H1 (cell line): ENCODE data around the gene ONECUT3. TPM values are rescaled to one million over a fixed set of nuclear protein-coding genes. Genes with fewer than 3 reads are reported as not detected.

ENCODE experiments used
- ATF3 ChIP-seq: IDR thresholded peaks from 2 replicates; pipeline ENCODE4 v1.6.1; 2011; ENCODE audit warnings: low read depth, mild to moderate bottlenecking, low read length; ENCODE audit not compliant: insufficient read depth
- CTCF ChIP-seq, 3 experiments: IDR thresholded peaks; 1 replicate in 2 of 3; 2 replicates in 1 of 3; pipeline versions ENCODE4 v1.5.1 to v1.6.1; 2011; ENCODE audit warnings: low read length in 3 of 3, mild to moderate bottlenecking in 3 of 3, inconsistent platforms in 2 of 3, low read depth in 1 of 3, moderate library complexity in 1 of 3; ENCODE audit not compliant: insufficient read depth in 1 of 3; ENCODE audit errors: control extremely low read depth in 1 of 3
- GTF2F1 ChIP-seq: IDR thresholded peaks from 2 replicates; pipeline ENCODE4 v1.6.1; 2012; ENCODE audit warnings: low read depth, low read length, improper control_type of control experiment, borderline replicate concordance
- ZNF274 ChIP-seq: IDR thresholded peaks from 2 replicates; pipeline ENCODE4 v1.7.0; 2012; ENCODE audit warnings: low read length, borderline replicate concordance; ENCODE audit errors: extremely low read depth
- polyA plus RNA-seq, 7 experiments: library from polyadenylated mRNA; depleted of rRNA in 3 of 7; stranded (reverse) in 5 of 7; unstranded in 2 of 7; fragments of >200 nt in 5 of 7; fragments of 200-250 nt in 2 of 7; gene quantifications; 1 replicate in 5 of 7; 2 replicates in 1 of 7; 4 replicates in 1 of 7; pipeline versions ENCODE4 v1.2.1 to v1.2.3, GENCODE V29; 2011 to 2013; ENCODE audit warnings: missing spikeins in 2 of 7, mixed read lengths in 2 of 7
- total RNA-seq: library from RNA; stranded (reverse); fragmentation: NEBNext Ultra II Directional; extraction: Animal tissue kit (Norgen Biotek cat#: 25700); gene quantifications from 2 replicates; pipeline ENCODE4 v1.2.1, GENCODE V29; 2021

ONECUT3 gene
- total and polyA plus RNA-seq, 2 of the 8 experiments (the other 6 are each of a cell fraction or from before 2014, with no cell fraction given) = not detected

- TF ChIP-seq CTCF (IDR thresholded peaks at IDR 0.05; ENCODE audit: control extremely low read depth in 1 of 3, insufficient read depth in 1 of 3, low read depth in 1 of 3, low read length in 3 of 3) (no peak), GTF2F1 (no peak), ZNF274 (no peak), ATF3 (no peak)
Observed at GRCh38 chr19:1773184-1773583, 19.9 kb downstream of the ONECUT3 start (continued).
